Ovary (tissue), 9 donors: Measurements from ENCODE around the gene CR1L. TPM values are rescaled to one million over a fixed set of nuclear protein-coding genes. Genes with fewer than 3 reads are reported as not detected.

ENCODE experiments used
- DNase-seq, 5 donors: peaks; one replicate each; pipeline ENCODE4 v3.0.0-alpha.2; 2019 to 2020
- H3K27ac ChIP-seq, 2 donors: fragments of 200-600 bp; one replicate each; pipeline versions ENCODE4 v1.5.1 to v1.8.0; 2019 to 2022
- H3K27me3 ChIP-seq: fragments of 200-600 bp; one replicate; pipeline ENCODE4 v1.8.0; 2022
- H3K36me3 ChIP-seq: fragments of 200-600 bp; sonication (generic); one replicate; pipeline ENCODE4 v1.5.1; 2019
- H3K4me1 ChIP-seq: one replicate; pipeline ENCODE4 v1.8.1; 2013; ENCODE audit warnings: mild to moderate bottlenecking, moderate library complexity; ENCODE audit not compliant: insufficient read depth
- H3K4me3 ChIP-seq: fragments of 200-600 bp; sonication (generic); one replicate; pipeline ENCODE4 v1.5.1; 2017
- H3K9me3 ChIP-seq, 2 donors: fragments of 200-600 bp in 1 of 2; sonication (generic) in 1 of 2; one replicate each; pipeline versions ENCODE4 v1.5.1 to v1.8.1; 2013 to 2019; ENCODE audit warnings: mild to moderate bottlenecking in 1 of 2, moderate library complexity in 1 of 2
- CTCF ChIP-seq, 3 donors: fragments of 450-650 bp in 2 of 3; fragments of 200-600 bp in 1 of 3; IDR thresholded peaks; one replicate each; pipeline versions ENCODE4 v1.5.1 to v1.8.0; 2016 to 2022; ENCODE audit warnings: antibody characterized with exemption in 3 of 3, mild to moderate bottlenecking in 1 of 3
- EP300 ChIP-seq: sonication (generic); formaldehyde crosslinking; IDR thresholded peaks from one replicate; pipeline ENCODE4 v1.6.1; 2017; ENCODE audit warnings: antibody characterized with exemption
- POLR2A ChIP-seq: fragments of 450-650 bp; IDR thresholded peaks from one replicate; pipeline ENCODE4 v1.6.1; 2017; ENCODE audit warnings: antibody characterized with exemption, mild to moderate bottlenecking, moderate library complexity
- WGBS, 3 donors: extraction: QIAGEN DNeasy Blood & Tissue Kit in 1 of 3; methylation state at CpG; one replicate each; pipeline versions ENCODE4 v1.1.5 to v1.1.7; 2013 to 2017; 5-methylcytosine and 5-hydroxymethylcytosine counted together
- intact Hi-C, 4 donors: fragments of 100-400 bp; cut with DNase I; formaldehyde crosslinking; loops; one replicate each; pipeline versions ENCODE4 v1.11.0 to v1.15.1; 2022 to 2023
- polyA plus RNA-seq, 2 donors: library from polyadenylated mRNA; stranded (reverse); fragments of 200-250 nt in 1 of 2; fragments of 350-450 nt in 1 of 2; fragmentation: Illumina TruSeq in 1 of 2; extraction: RNeasy Lipid Tissue Mini Kit (QIAGEN cat#74804) in 1 of 2; gene quantifications; one replicate each; pipeline ENCODE4 v1.2.3, GENCODE V29; 2013 to 2014
- total RNA-seq, 7 donors: library from RNA; depleted of rRNA in 2 of 7; stranded (reverse); fragments of >200 nt in 2 of 7; fragmentation: NEBNext Ultra II Directional in 3 of 7; extraction: Animal tissue kit (Norgen Biotek cat#: 25700) in 3 of 7; gene quantifications; one replicate each; pipeline versions ENCODE4 v1.1.0 to v1.2.4, GENCODE V29; 2016 to 2023
- donor health status: DM: no; HTN: no; CAD: no; lungs with moderate emphysema.
- donor health status: DM: no; HTN: no; CAD: no.
- donor health status: Bipolar disorder and iron deficiency.
- donor health status: DM: yes; HTN: yes; CAD: no.
- donor health status: DM: no; HTN: no; CAD: no.
- donor health status: DM: yes; HTN: yes; CAD: no.

CR1L gene
- total and polyA plus RNA-seq, 9 donors, result 0.92 TPM; not detected in 8

GRCh38 chr1:207646944-207647579 is 2.1 kb downstream of the CR1L start:
- Histone ChIP-seq H3K4me3 (no peak overlapping the region), H3K9me3 (no peaks in the 10 kb centered on the region), H3K4me1 (peaks cover 3% of the 10 kb centered on the region), H3K36me3 (no peaks in the 10 kb centered on the region), H3K27me3 (no peaks in the 10 kb centered on the region), H3K27ac (no peak overlapping the region)
- WGBS, 3 donors, result 40 to 51% (median 45%) methylated on average over 4 of the region's 4 CpGs
- TF ChIP-seq EP300 (no peak), POLR2A (no peak), CTCF (IDR thresholded peaks at IDR 0.05) (no peak)
- DNase-seq, result no peak
- intact Hi-C loops, result loop anchor here in 1 of 4 donors (10.0 kb wide), 1 partner anchor 148 kb away; no protein-coding TSS in a partner anchor

- no peak overlapping the region for H3K27ac ChIP-seq
- TF ChIP-seq EP300 (no peak), POLR2A (no peak), CTCF (IDR thresholded peaks at IDR 0.05) (no peak)
- intact Hi-C loops, result loop anchor here in 1 of 4 donors (10.0 kb wide), 1 partner anchor 147 kb away; no protein-coding TSS in a partner anchor
- H3K27me3 ChIP-seq, result no peaks in the 10 kb centered on the region
- no peaks in the 10 kb centered on the region for H3K9me3 ChIP-seq
- WGBS, 3 donors, result 28 to 43% (median 39%) methylated on average over 4 of the region's 4 CpGs
- H3K4me3 ChIP-seq, result no peak overlapping the region
- H3K4me1 ChIP-seq, result peaks cover 3% of the 10 kb centered on the region
- DNase-seq, result no peak
- H3K36me3 ChIP-seq, result no peaks in the 10 kb centered on the region
Observed at GRCh38 chr1:207647671-207648333, 2.9 kb downstream of the CR1L start.

- peaks cover 3% of the 10 kb centered on the region for H3K4me1 ChIP-seq
- DNase-seq, result no peak
- H3K27me3 ChIP-seq, result no peaks in the 10 kb centered on the region
- TF ChIP-seq EP300 (no peak), POLR2A (no peak), CTCF (IDR thresholded peaks at IDR 0.05) (no peak)
- 33 to 41% (median 35%) methylated on average over 5 of the region's 5 CpGs for WGBS, 3 donors
- intact Hi-C loops, result loop anchor here in 1 of 4 donors (10.0 kb wide), 1 partner anchor 146 kb away; no protein-coding TSS in a partner anchor
- H3K4me3 ChIP-seq, result no peak overlapping the region
- H3K36me3 ChIP-seq, result no peaks in the 10 kb centered on the region
- no peaks in the 10 kb centered on the region for H3K9me3 ChIP-seq
- H3K27ac ChIP-seq, result no peak overlapping the region
Observed at GRCh38 chr1:207648334-207649209, 3.6 kb downstream of the CR1L start.

GRCh38 chr1:207649210-207649753 is 4.3 kb downstream of the CR1L start:
- WGBS, 3 donors, result 47 to 57% (median 49%) methylated on average over 5 of the region's 5 CpGs
- TF ChIP-seq EP300, result no peak
- no peak for TF ChIP-seq POLR2A
- no peak for TF ChIP-seq CTCF (IDR thresholded peaks at IDR 0.05)
- Histone ChIP-seq H3K4me3 (no peak overlapping the region), H3K27ac (no peak overlapping the region), H3K36me3 (no peaks in the 10 kb centered on the region), H3K9me3 (no peaks in the 10 kb centered on the region), H3K4me1 (peaks cover 3% of the 10 kb centered on the region), H3K27me3 (no peaks in the 10 kb centered on the region)
- no peak for DNase-seq
- intact Hi-C loops, result loop anchor here in 1 of 4 donors (10.0 kb wide), 1 partner anchor 146 kb away; no protein-coding TSS in a partner anchor
